ENCODE measurements around the gene EXOC6.

GRCh38 chr10:93088466-93088865 lies 240.1 kb downstream of the EXOC6 start:
- TF ChIP-seq, protein P1, sequence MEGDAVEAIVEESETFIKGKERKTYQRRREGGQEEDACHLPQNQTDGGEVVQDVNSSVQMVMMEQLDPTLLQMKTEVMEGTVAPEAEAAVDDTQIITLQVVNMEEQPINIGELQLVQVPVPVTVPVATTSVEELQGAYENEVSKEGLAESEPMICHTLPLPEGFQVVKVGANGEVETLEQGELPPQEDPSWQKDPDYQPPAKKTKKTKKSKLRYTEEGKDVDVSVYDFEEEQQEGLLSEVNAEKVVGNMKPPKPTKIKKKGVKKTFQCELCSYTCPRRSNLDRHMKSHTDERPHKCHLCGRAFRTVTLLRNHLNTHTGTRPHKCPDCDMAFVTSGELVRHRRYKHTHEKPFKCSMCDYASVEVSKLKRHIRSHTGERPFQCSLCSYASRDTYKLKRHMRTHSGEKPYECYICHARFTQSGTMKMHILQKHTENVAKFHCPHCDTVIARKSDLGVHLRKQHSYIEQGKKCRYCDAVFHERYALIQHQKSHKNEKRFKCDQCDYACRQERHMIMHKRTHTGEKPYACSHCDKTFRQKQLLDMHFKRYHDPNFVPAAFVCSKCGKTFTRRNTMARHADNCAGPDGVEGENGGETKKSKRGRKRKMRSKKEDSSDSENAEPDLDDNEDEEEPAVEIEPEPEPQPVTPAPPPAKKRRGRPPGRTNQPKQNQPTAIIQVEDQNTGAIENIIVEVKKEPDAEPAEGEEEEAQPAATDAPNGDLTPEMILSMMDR (IDR thresholded peaks at IDR 0.05; ENCODE audit: insufficient read depth, low read length), result no peak
- TF ChIP-seq GABPA (IDR thresholded peaks at IDR 0.05; ENCODE audit: low read depth) (no peak), POLR2AphosphoS5 (IDR thresholded peaks at IDR 0.05; ENCODE audit: low read depth) (no peak), REST (IDR thresholded peaks at IDR 0.05; ENCODE audit: insufficient replicate concordance, low read depth) (no peak)

All from HL-60 (cell line).